Measurements from ENCODE around the gene PCK2.

Gene PCK2

GRCh38 chr14:24064856-24065255, 29.3 kb upstream of the PCK2 start:
- H3K36me3 ChIP-seq = no peaks in the 10 kb centered on the region
- no peak overlapping the region for H3K4me3 ChIP-seq (ENCODE audit: low read depth, low read length)
- H3K9me3 ChIP-seq (ENCODE audit: severe bottlenecking) = no peaks in the 10 kb centered on the region
- no peaks in the 10 kb centered on the region for H3K27me3 ChIP-seq (ENCODE audit: insufficient read depth, low read depth, severe bottlenecking)
- no peak for DNase-seq
- no peak overlapping the region for H3K27ac ChIP-seq
- TF ChIP-seq CTCF (IDR thresholded peaks at IDR 0.05; ENCODE audit: low read depth, low read length) = no peak

GRCh38 chr14:24065408-24065807, 28.7 kb upstream of the PCK2 start:
- Histone ChIP-seq H3K4me3 (ENCODE audit: low read depth, low read length) (no peak overlapping the region), H3K36me3 (no peaks in the 10 kb centered on the region), H3K27me3 (ENCODE audit: insufficient read depth, low read depth, severe bottlenecking) (no peaks in the 10 kb centered on the region), H3K9me3 (ENCODE audit: severe bottlenecking) (no peaks in the 10 kb centered on the region), H3K27ac (no peak overlapping the region)
- TF ChIP-seq CTCF (IDR thresholded peaks at IDR 0.05; ENCODE audit: low read depth, low read length) = no peak
- no peak for DNase-seq

DNA sequence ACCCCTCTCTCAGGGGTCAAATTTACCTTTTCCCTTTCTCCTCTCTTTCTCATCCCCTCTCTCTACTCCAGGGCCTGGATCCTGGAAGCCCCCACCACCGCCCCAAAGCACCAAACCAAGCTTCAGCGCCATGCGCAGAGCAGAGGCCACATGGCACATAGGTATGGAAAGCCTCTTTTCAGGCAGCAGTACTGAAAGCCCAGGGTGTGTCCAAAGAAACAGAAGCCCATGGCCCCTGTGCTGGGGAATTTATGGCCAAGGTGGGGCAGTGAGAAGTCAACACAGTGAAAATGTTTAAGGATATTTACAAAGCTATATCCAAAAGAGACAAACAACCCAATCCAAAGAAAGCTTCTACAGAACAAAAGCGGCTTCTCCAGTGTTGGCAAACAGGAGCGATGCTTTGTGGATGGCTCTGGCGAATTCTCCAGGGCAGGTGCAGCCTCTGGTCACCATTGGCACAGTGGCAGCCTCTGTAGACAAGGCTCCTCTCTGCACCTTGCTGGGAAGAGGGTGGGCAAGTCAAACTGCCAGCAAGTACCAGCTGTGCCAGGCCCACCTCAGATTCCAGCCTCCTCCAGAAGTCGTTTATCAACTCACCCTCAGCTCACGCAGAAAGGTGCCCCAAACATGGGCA, 27.5 kb upstream of the PCK2 start:
- Histone ChIP-seq H3K4me3 (ENCODE audit: low read depth, low read length) (no peak overlapping the region), H3K9me3 (ENCODE audit: severe bottlenecking) (no peaks in the 10 kb centered on the region), H3K36me3 (no peaks in the 10 kb centered on the region), H3K27me3 (ENCODE audit: insufficient read depth, low read depth, severe bottlenecking) (no peaks in the 10 kb centered on the region), H3K27ac (no peak overlapping the region; the same call in 1 of the 2 replicates)
- TF ChIP-seq CTCF (IDR thresholded peaks at IDR 0.05; ENCODE audit: low read depth, low read length) = no peak
- no peak for DNase-seq

DNA sequence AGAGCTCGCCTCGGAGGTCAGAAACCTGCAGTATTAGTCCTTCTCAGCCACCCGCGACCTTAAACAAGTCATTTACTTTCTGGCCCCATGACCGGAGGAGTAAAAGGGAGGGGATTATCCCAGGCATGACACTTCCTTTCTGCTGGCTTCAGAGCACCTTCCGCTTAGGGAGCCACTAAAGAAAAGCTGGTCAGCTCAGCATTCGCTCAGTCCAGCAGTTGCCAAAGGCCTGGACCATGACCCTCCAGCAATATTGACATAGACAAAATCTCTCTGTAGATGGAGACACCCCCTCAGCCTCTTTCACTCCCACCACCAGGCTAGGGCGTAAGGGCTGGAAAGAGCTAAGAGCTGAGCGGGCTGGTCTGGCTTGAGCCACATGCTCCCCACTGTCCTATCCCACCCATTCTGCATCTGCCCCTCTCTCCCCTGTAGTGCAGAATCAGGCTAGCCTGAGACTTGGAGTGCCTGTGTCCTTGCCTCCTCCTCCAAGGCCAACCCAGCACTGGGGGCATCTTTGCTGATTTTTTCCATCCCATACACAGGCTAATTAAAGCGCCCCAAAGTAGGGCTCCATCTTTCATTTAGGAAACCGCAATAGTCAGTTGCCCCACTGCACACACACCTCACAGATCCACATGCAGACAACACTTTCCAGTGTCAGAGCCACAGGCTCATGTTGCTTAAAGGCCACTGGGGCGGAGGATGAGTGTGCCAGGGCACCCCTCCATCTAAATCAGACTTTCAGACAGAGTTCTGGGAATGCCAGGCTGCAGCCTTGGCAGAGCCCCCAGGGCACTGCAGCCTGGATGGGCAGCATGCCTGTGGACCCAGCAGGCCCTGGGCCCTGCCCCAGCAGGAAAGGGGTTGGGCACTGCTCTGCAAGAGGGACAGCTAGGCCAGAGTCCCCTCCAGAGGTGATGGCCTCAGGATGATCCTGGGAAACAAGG, 26.7 kb upstream of the PCK2 start:
- H3K27me3 ChIP-seq (ENCODE audit: insufficient read depth, low read depth, severe bottlenecking) = no peaks in the 10 kb centered on the region
- H3K36me3 ChIP-seq = no peaks in the 10 kb centered on the region
- no peak overlapping the region for H3K27ac ChIP-seq
- peak; percentile 33 for DNase-seq
- H3K4me3 ChIP-seq (ENCODE audit: low read depth, low read length) = no peak overlapping the region
- no peaks in the 10 kb centered on the region for H3K9me3 ChIP-seq (ENCODE audit: severe bottlenecking)
- TF ChIP-seq CTCF (IDR thresholded peaks at IDR 0.05; ENCODE audit: low read depth, low read length) = no peak

DNA sequence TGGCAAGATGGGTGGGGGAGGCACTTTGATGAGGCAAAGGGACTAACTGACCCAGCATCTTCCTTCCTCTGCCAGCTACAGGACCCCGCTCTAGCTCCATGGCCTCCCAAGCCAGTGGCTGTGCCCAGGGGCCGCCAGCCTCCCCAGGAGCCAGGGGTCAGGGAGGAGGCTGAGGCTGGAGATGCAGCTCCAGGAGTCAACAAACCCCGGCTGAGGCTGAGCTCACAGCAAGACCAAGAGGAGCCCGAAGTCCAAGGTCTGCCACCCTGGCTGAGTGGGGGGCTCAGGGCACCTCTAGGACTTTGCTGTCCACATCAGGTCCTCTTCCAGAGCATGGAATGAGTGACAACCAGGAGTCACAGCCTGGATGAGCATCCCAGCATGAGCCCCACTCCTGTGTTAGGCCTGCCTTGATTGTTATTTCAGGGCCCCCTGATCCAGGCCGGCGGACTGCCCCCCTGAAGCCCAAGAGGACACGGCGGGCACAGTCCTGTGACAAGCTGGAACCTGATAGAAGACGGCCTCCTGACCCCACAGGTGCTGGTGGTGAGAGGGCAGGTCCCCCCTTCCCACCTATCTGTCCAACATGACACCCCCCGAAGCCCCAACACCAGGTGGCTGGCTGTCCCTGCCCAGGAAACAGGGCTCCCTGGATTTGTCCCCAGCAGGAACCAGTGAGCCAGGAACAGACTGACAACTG, 25.2 kb upstream of the PCK2 start:
- no peaks in the 10 kb centered on the region for H3K36me3 ChIP-seq

More for the DNA sequence above, 25.2 kb upstream of the PCK2 start:
- TF ChIP-seq CTCF (IDR thresholded peaks at IDR 0.05; ENCODE audit: low read depth, low read length) = no peak
- no peak overlapping the region for H3K4me3 ChIP-seq (ENCODE audit: low read depth, low read length)
- H3K27me3 ChIP-seq (ENCODE audit: insufficient read depth, low read depth, severe bottlenecking) = no peaks in the 10 kb centered on the region
- no peaks in the 10 kb centered on the region for H3K9me3 ChIP-seq (ENCODE audit: severe bottlenecking)
- DNase-seq = no peak
- H3K27ac ChIP-seq = no peak overlapping the region

All from WERI-Rb-1 (cell line).